Loucy (cell line): ENCODE measurements around the gene RBSN.

Source experiments
- H2AFZ ChIP-seq: fragments of 200-600 bp; sonication (generic); 2 replicates; pipeline ENCODE4 v1.6.0; 2016; ENCODE audit warnings: antibody characterized with exemption, mild to moderate bottlenecking, low read length, moderate library complexity
- H3F3A ChIP-seq: fragments of 200-600 bp; 2 replicates; pipeline ENCODE4 v1.6.0; 2016; ENCODE audit warnings: antibody characterized with exemption, low read depth, mild to moderate bottlenecking
- H3K27me3 ChIP-seq: fragments of 200-600 bp; sonication (generic); 2 replicates; pipeline ENCODE4 v1.6.1; 2014; ENCODE audit warnings: low read length, mild to moderate bottlenecking; ENCODE audit not compliant: insufficient read depth, poor library complexity, severe bottlenecking
- H3K36me3 ChIP-seq: fragments of 200-600 bp; sonication (generic); 2 replicates; pipeline ENCODE4 v1.6.1; 2016; ENCODE audit warnings: low read length; ENCODE audit not compliant: insufficient read depth
- H3K4me1 ChIP-seq: fragments of 200-600 bp; sonication (generic); 2 replicates; pipeline ENCODE4 v1.5.1; 2014; ENCODE audit warnings: low read length, mild to moderate bottlenecking; ENCODE audit not compliant: insufficient read depth, poor library complexity, severe bottlenecking
- H3K4me2 ChIP-seq: fragments of 200-600 bp; sonication (generic); 2 replicates; pipeline ENCODE4 v1.6.0; 2014; ENCODE audit warnings: antibody characterized with exemption, low read length, low read depth, mild to moderate bottlenecking; ENCODE audit not compliant: poor library complexity, severe bottlenecking
- H3K4me3 ChIP-seq: fragments of 200-600 bp; sonication (generic); 2 replicates; pipeline ENCODE4 v1.5.1; 2014; ENCODE audit warnings: low read length, mild to moderate bottlenecking, mixed read lengths; ENCODE audit not compliant: poor library complexity, severe bottlenecking
- H3K79me2 ChIP-seq: fragments of 200-600 bp; sonication (generic); 2 replicates; pipeline ENCODE4 v1.6.1; 2014; ENCODE audit warnings: low read length; ENCODE audit not compliant: insufficient read depth
- H3K9ac ChIP-seq: fragments of 200-600 bp; sonication (generic); 2 replicates; pipeline ENCODE4 v1.6.0; 2014; ENCODE audit warnings: mild to moderate bottlenecking, low read depth, low read length, moderate library complexity; ENCODE audit not compliant: poor library complexity, severe bottlenecking
- H3K9me2 ChIP-seq: fragments of 200-600 bp; sonication (generic); replicated peaks from 2 replicates; pipeline ENCODE4 v1.6.1; 2016; ENCODE audit warnings: low read depth, low read length, mixed read lengths
- H3K9me3 ChIP-seq: fragments of 200-600 bp; sonication (generic); 2 replicates; pipeline ENCODE4 v1.6.1; 2014; ENCODE audit warnings: mild to moderate bottlenecking, antibody characterized with exemption, low read length, low read depth; ENCODE audit not compliant: insufficient read depth
- H4K20me1 ChIP-seq: fragments of 200-600 bp; sonication (generic); 2 replicates; pipeline ENCODE4 v1.6.0; 2014; ENCODE audit warnings: antibody characterized with exemption, low read length, mild to moderate bottlenecking; ENCODE audit not compliant: insufficient read depth, poor library complexity, severe bottlenecking
- CTCF ChIP-seq: fragments of 200-600 bp; sonication (generic); conservative IDR thresholded peaks from 2 replicates; pipeline ENCODE4 v1.5.1; 2014; ENCODE audit warnings: mild to moderate bottlenecking, antibody characterized with exemption, low read length
- EZH2phosphoT487 ChIP-seq: fragments of 200-600 bp; IDR thresholded peaks from 2 replicates; pipeline ENCODE4 v1.6.1; 2018; ENCODE audit warnings: antibody characterized with exemption, mild to moderate bottlenecking, moderate library complexity, borderline replicate concordance

The RBSN gene

GRCh38 chr3:15113884-15114283 lies 14.9 kb upstream of the RBSN start:
- Histone ChIP-seq H3K27me3 (no peaks in the 10 kb centered on the region), H3K9me2 (no peaks in the 10 kb centered on the region), H3F3A (no peaks in the 10 kb centered on the region), H3K4me3 (no peak overlapping the region), H3K79me2 (no peaks in the 10 kb centered on the region), H3K9ac (no peak overlapping the region), H3K9me3 (no peaks in the 10 kb centered on the region), H4K20me1 (no peaks in the 10 kb centered on the region), H3K4me2 (no peak overlapping the region), H3K4me1 (no peaks in the 10 kb centered on the region), H2AFZ (no peak overlapping the region), H3K36me3 (no peaks in the 10 kb centered on the region)
- no peak for TF ChIP-seq EZH2phosphoT487

GRCh38 chr3:15113471-15113870 lies 14.5 kb upstream of the RBSN start:
- no peaks in the 10 kb centered on the region for H3K4me1 ChIP-seq
- no peaks in the 10 kb centered on the region for H3F3A ChIP-seq
- no peaks in the 10 kb centered on the region for H3K36me3 ChIP-seq
- no peaks in the 10 kb centered on the region for H3K9me3 ChIP-seq
- TF ChIP-seq CTCF (no peak), EZH2phosphoT487 (no peak)
- H3K27me3 ChIP-seq, result no peaks in the 10 kb centered on the region
- H3K79me2 ChIP-seq, result no peaks in the 10 kb centered on the region
- H3K9me2 ChIP-seq, result no peaks in the 10 kb centered on the region
- H3K4me2 ChIP-seq, result no peak overlapping the region
- H4K20me1 ChIP-seq, result no peaks in the 10 kb centered on the region
- H3K9ac ChIP-seq, result no peak overlapping the region
- H2AFZ ChIP-seq, result no peak overlapping the region
- H3K4me3 ChIP-seq, result no peak overlapping the region

GRCh38 chr3:15112011-15112410 lies 13.1 kb upstream of the RBSN start:
- no peaks in the 10 kb centered on the region for H3K27me3 ChIP-seq
- H2AFZ ChIP-seq, result no peak overlapping the region
- no peak overlapping the region for H3K9ac ChIP-seq
- H3K79me2 ChIP-seq, result no peaks in the 10 kb centered on the region
- H3F3A ChIP-seq, result no peaks in the 10 kb centered on the region
- no peak overlapping the region for H3K4me2 ChIP-seq
- no peaks in the 10 kb centered on the region for H3K36me3 ChIP-seq
- H3K9me2 ChIP-seq, result no peaks in the 10 kb centered on the region
- no peaks in the 10 kb centered on the region for H4K20me1 ChIP-seq
- no peaks in the 10 kb centered on the region for H3K9me3 ChIP-seq
- TF ChIP-seq CTCF, result no peak
- TF ChIP-seq EZH2phosphoT487, result no peak
- no peak overlapping the region for H3K4me3 ChIP-seq
- peaks cover 2% of the 10 kb centered on the region for H3K4me1 ChIP-seq

- no peaks in the 10 kb centered on the region for H3K27me3 ChIP-seq
- no peaks in the 10 kb centered on the region for H4K20me1 ChIP-seq
- H3K4me2 ChIP-seq, result no peak overlapping the region
- no peak overlapping the region for H2AFZ ChIP-seq
- no peaks in the 10 kb centered on the region for H3K9me3 ChIP-seq
- H3K36me3 ChIP-seq, result no peaks in the 10 kb centered on the region
- TF ChIP-seq CTCF, result no peak
- no peak for TF ChIP-seq EZH2phosphoT487
- no peaks in the 10 kb centered on the region for H3K79me2 ChIP-seq
- no peak overlapping the region for H3K4me3 ChIP-seq
- H3F3A ChIP-seq, result no peaks in the 10 kb centered on the region
- no peaks in the 10 kb centered on the region for H3K9me2 ChIP-seq
- H3K4me1 ChIP-seq, result peaks cover 2% of the 10 kb centered on the region
- no peak overlapping the region for H3K9ac ChIP-seq
Measured at GRCh38 chr3:15110206-15110605, 11.3 kb upstream of the RBSN start.
